PC-9 (cell line): Measurements from ENCODE around the gene OR11A1. TPM values are rescaled to one million over a fixed set of nuclear protein-coding genes. Genes with fewer than 3 reads are reported as not detected.

Source experiments
- BruUV-seq: library from RNA; stranded (reverse); fragments of 400-500 nt; replicated peaks from 2 replicates; lab custom pipeline; 2021; lab: Mats Ljungman, UMichigan
- CTCF ChIA-PET: fragments of 300-600 bp; sonication (Branson Sonifier 250); formaldehyde crosslinking; loops from one replicate; lab custom pipeline; 2022; ENCODE audit warnings: antibody characterized with exemption; lab: Charles Lee
- POLR2A ChIA-PET: fragments of 300-600 bp; sonication (Branson Sonifier 250); formaldehyde crosslinking; loops from one replicate; lab custom pipeline; 2022; ENCODE audit warnings: antibody characterized with exemption; ENCODE audit not compliant: unreplicated experiment; lab: Charles Lee
- DNase-seq, 2 experiments: peaks; one replicate each; pipeline versions ENCODE4 v3.0.0 to v3.0.0-alpha.2; 2015 to 2022; ENCODE audit warnings: mixed read lengths in 1 of 2
- H2AFZ ChIP-seq: fragments of 200-600 bp; sonication (generic); 2 replicates; pipeline ENCODE4 v1.8.1; 2017; ENCODE audit warnings: antibody characterized with exemption
- H3F3A ChIP-seq: fragments of 200-600 bp; sonication (generic); 2 replicates; pipeline ENCODE4 v1.8.1; 2017; ENCODE audit warnings: antibody characterized with exemption, mild to moderate bottlenecking, low read depth; ENCODE audit not compliant: insufficient read depth
- H3K27ac ChIP-seq: fragments of 200-600 bp; sonication (generic); 2 replicates; pipeline ENCODE4 v1.6.1; 2016; ENCODE audit warnings: mixed run types
- H3K27me3 ChIP-seq: fragments of 200-600 bp; sonication (generic); 2 replicates; pipeline ENCODE4 v1.6.1; 2016; ENCODE audit warnings: low read depth, mixed run types; ENCODE audit not compliant: insufficient read depth
- H3K36me3 ChIP-seq: fragments of 200-600 bp; sonication (generic); 2 replicates; pipeline ENCODE4 v1.6.1; 2016; ENCODE audit warnings: low read depth, mixed run types
- H3K4me1 ChIP-seq: fragments of 200-600 bp; sonication (generic); replicated peaks from 2 replicates; pipeline ENCODE4 v1.6.1; 2016; ENCODE audit warnings: mixed run types; ENCODE audit not compliant: insufficient read depth
- H3K4me2 ChIP-seq: fragments of 200-600 bp; sonication (generic); 2 replicates; pipeline ENCODE4 v1.6.1; 2017; ENCODE audit warnings: mixed run types
- H3K4me3 ChIP-seq: fragments of 200-600 bp; sonication (generic); 2 replicates; pipeline ENCODE4 v1.6.1; 2016; ENCODE audit warnings: mixed run types
- H3K79me2 ChIP-seq: fragments of 200-600 bp; sonication (generic); 2 replicates; pipeline ENCODE4 v1.6.1; 2017; ENCODE audit warnings: low read depth, mixed run types
- H3K9me2 ChIP-seq: fragments of 200-600 bp; sonication (generic); 2 replicates; pipeline ENCODE4 v1.8.1; 2017; ENCODE audit warnings: mild to moderate bottlenecking; ENCODE audit not compliant: insufficient read depth
- H3K9me3 ChIP-seq: fragments of 200-600 bp; sonication (generic); 2 replicates; pipeline ENCODE4 v1.8.1; 2016; ENCODE audit warnings: low read depth; ENCODE audit not compliant: insufficient read depth
- H4K20me1 ChIP-seq: fragments of 200-600 bp; sonication (generic); 2 replicates; pipeline ENCODE4 v1.8.1; 2017; ENCODE audit not compliant: insufficient read depth
- EZH2 ChIP-seq: fragments of 200-600 bp; sonication (generic); IDR thresholded peaks from 2 replicates; pipeline ENCODE4 v1.8.0; 2017; ENCODE audit warnings: antibody characterized with exemption, low read depth
- intact Hi-C: fragments of 100-400 bp; cut with micrococcal nuclease; formaldehyde crosslinking; loops from one replicate; pipeline ENCODE4 v1.10.0; 2022; ENCODE audit not compliant: unreplicated experiment
- total RNA-seq: library from RNA; stranded (reverse); gene quantifications from 2 replicates; pipeline ENCODE4 v1.2.3, GENCODE V29; 2021
- TF ChIP-seq, protein P1 (sequence below): fragments of 200-600 bp; sonication (generic); conservative IDR thresholded peaks from 2 replicates; pipeline ENCODE4 v1.6.1; 2017; ENCODE audit warnings: mixed run types, antibody characterized with exemption, mild to moderate bottlenecking, moderate library complexity

Gene OR11A1
- total RNA-seq, 1 experiment from 2014 or later: not detected

DNA sequence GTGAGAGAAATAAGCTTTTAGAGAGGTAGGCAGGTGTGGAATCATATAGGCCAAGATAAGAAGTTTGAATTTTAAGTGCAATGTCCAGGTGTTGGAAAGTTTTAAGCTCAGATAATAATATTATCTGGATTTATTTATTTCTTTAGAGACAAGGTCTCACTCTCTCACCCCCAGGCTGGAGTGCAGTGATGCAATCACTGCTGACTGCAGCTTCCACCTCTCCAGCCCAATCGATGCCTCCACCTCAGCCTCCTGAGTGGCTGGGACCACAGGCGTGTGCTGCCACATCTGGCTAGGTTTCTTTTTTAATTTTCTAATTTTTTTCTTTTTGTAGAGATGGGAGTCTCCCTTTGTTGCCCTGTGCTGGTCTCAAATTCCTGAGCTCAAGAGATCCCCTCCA is 36.4 kb upstream of the OR11A1 start:
- H3K9me2 ChIP-seq: no peaks in the 10 kb centered on the region
- intact Hi-C loops: no loop called here
- ChIA-PET POLR2A (no interaction called here), CTCF (no interaction called here)
- no peaks in the 10 kb centered on the region for H3K36me3 ChIP-seq
- no peak overlapping the region for H3K27ac ChIP-seq
- H3K9me3 ChIP-seq: no peaks in the 10 kb centered on the region
- H3F3A ChIP-seq: no peaks in the 10 kb centered on the region
- H4K20me1 ChIP-seq: no peaks in the 10 kb centered on the region
- no peak for DNase-seq
- no TSS peak for BruUV-seq
- H3K27me3 ChIP-seq: no peaks in the 10 kb centered on the region
- TF ChIP-seq, protein P1, sequence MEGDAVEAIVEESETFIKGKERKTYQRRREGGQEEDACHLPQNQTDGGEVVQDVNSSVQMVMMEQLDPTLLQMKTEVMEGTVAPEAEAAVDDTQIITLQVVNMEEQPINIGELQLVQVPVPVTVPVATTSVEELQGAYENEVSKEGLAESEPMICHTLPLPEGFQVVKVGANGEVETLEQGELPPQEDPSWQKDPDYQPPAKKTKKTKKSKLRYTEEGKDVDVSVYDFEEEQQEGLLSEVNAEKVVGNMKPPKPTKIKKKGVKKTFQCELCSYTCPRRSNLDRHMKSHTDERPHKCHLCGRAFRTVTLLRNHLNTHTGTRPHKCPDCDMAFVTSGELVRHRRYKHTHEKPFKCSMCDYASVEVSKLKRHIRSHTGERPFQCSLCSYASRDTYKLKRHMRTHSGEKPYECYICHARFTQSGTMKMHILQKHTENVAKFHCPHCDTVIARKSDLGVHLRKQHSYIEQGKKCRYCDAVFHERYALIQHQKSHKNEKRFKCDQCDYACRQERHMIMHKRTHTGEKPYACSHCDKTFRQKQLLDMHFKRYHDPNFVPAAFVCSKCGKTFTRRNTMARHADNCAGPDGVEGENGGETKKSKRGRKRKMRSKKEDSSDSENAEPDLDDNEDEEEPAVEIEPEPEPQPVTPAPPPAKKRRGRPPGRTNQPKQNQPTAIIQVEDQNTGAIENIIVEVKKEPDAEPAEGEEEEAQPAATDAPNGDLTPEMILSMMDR: no peak
- no peak for TF ChIP-seq EZH2
- H2AFZ ChIP-seq: no peak overlapping the region
- H3K79me2 ChIP-seq: no peaks in the 10 kb centered on the region
- no peak overlapping the region for H3K4me2 ChIP-seq
- H3K4me1 ChIP-seq: no peaks in the 10 kb centered on the region
- no peak overlapping the region for H3K4me3 ChIP-seq

DNA sequence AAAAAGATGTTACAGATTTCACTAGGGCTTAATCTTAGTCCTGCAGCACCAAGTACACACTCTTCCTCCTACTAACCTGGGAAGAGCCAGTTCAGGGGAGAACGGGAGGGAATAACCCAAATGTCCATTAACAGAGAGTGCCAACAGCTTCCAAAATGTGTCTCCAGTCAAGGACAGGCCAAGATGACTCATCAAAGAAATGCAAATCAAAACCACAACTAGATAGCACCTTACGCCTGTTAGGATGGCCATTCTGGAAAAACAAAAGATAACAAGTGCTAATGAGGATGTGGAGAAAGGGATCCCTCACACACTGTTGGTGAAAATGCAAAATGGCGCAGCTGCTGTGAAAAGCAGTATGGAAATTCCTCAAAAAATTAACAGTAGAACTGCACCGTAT is 34.7 kb upstream of the OR11A1 start:
- CTCF ChIA-PET: no interaction called here
- BruUV-seq: no TSS peak

DNA sequence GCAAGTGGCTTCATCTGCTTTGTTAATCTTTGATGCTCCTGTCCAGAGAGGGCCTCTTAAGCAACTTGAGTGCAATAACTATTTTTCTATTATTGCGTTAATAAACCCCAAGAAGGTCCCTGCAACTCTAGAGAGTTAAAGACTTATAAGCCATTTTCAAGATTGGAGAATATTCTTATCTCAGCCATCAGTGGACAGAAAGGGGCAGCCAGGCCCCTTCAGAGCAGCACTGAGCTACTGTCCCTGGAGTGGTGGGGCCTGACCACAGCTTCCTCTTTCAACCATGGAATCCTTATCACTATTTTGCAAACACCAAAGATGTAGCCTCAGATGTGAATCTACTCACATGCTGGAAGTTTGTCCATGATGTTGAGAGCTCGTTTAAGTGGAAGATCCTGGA is 33.7 kb upstream of the OR11A1 start:
- Histone ChIP-seq H3K27ac (no peak overlapping the region), H3K9me2 (no peaks in the 10 kb centered on the region), H3K9me3 (no peaks in the 10 kb centered on the region), H3K4me2 (no peak overlapping the region), H3K27me3 (no peaks in the 10 kb centered on the region), H3K4me1 (no peaks in the 10 kb centered on the region), H3K36me3 (no peaks in the 10 kb centered on the region), H3F3A (no peaks in the 10 kb centered on the region), H2AFZ (no peak overlapping the region), H4K20me1 (no peaks in the 10 kb centered on the region; the same call in 1 of the 2 replicates), H3K4me3 (no peak overlapping the region), H3K79me2 (no peaks in the 10 kb centered on the region)
- CTCF ChIA-PET: no interaction called here
- intact Hi-C loops: no loop called here
- no TSS peak for BruUV-seq
- TF ChIP-seq, protein P1: no peak
- no peak for TF ChIP-seq EZH2
- POLR2A ChIA-PET: no interaction called here
- DNase-seq: no peak

More for the DNA sequence above, 34.7 kb upstream of the OR11A1 start:
- H3K4me1 ChIP-seq: no peaks in the 10 kb centered on the region
- no peaks in the 10 kb centered on the region for H4K20me1 ChIP-seq
- no peaks in the 10 kb centered on the region for H3K36me3 ChIP-seq
- no peak overlapping the region for H3K4me3 ChIP-seq
- no peaks in the 10 kb centered on the region for H3K9me2 ChIP-seq
- intact Hi-C loops: no loop called here
- H3F3A ChIP-seq: no peaks in the 10 kb centered on the region
- H3K27ac ChIP-seq: no peak overlapping the region
- DNase-seq: no peak
- POLR2A ChIA-PET: no interaction called here
- no peaks in the 10 kb centered on the region for H3K27me3 ChIP-seq
- TF ChIP-seq, protein P1: no peak
- no peak for TF ChIP-seq EZH2
- no peaks in the 10 kb centered on the region for H3K79me2 ChIP-seq
- no peak overlapping the region for H2AFZ ChIP-seq
- no peaks in the 10 kb centered on the region for H3K9me3 ChIP-seq
- H3K4me2 ChIP-seq: no peak overlapping the region
